Suppressor macrophage (primary cell): Measurements from ENCODE around the gene NUP210.

Experiments
- DNase-seq, 4 experiments: peaks; one replicate each; pipeline ENCODE4 v3.0.0-alpha.2; 2020 to 2022

The NUP210 gene

DNA sequence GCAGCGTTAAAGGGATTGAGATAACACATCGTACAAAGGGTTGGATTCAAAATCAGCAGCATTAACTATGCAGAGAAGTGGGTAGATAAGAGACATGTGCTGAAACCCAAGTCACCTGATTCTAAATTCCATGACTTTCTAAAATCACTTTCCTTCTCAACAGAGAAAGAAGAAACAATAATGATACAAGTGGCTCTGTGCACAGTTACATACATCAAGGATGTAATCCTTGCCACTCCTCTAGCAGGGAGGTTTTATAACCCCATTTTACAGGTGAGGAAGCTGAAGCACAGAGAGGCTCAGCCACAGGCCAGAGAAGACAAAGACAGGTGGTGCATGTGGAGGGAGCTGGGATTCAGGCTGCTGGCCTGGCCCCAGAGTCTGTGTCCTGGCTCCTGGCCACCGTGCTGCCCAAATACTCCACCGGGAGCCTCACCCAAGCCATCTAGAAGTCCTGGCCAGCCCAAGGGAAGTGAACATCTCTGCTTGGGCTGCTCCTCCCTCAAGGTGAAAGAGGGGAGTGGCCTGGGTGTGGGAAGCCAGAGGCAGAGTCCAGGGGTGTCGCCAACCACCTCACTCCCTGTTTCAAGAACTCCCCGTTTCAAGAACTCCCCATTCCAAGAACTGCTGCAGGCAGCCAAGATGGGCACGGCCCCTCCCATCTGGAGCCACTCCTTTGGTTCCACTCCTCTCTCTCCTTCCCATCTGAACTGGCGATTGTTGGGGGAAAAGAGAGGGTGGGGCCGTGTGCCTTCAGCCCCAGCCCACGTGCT, 147.1 kb downstream of the NUP210 start:
- DNase-seq = no peak

DNA sequence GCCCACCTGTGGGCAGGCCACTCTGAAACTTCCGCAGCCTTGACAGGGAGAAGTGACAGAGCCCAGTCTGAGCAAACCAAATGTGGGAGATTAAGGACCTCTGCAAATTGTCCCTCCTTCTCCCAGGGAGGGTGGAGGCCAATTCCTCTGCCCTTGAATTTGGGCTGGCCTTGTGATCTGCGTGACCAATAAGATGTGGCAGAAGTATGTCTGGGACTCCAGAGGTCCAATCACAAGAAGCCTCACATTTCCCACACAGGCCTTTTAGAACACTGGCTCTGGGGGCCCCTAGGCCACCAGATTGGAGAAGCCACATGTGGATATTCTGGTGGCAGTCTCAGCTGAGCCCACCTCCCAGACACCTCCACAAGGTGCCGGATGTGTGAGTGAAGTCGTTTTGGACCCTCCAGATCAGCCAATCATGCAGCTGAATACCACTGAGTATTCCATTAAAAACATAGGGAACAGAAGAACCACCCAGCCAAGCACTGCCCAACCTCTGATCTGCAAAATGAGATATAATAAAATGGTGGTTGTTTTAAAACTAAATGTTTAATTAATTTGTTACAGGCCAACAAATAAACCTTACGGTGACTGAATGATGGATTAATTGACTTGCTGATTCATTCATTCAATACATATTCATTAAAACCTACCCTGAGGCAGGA, 150.3 kb downstream of the NUP210 start:
- DNase-seq = no peak

DNA sequence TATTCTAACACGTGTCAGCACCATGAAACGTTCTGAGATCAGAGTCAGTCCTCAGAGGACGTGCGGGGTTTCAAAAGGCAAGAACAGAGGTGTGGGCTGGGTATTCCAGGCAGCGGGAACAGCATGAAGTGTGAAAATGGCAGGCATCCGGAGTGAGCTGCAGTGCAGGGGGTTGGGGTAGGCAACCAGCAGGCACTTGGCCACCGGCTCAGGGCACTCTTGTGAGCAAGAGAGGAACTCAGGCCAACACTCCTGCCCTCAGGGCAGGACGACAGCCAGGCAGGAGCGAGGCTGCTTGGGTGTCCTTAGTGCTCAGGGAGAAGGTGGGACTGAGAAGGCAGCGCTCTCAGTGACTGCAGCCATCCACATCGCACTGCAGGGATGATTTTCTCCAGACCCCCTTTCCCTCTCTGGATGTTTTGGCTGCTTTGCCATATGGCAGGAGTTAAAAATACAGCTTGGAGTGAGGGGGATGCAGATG, 151.1 kb downstream of the NUP210 start:
- DNase-seq = no peak

DNA sequence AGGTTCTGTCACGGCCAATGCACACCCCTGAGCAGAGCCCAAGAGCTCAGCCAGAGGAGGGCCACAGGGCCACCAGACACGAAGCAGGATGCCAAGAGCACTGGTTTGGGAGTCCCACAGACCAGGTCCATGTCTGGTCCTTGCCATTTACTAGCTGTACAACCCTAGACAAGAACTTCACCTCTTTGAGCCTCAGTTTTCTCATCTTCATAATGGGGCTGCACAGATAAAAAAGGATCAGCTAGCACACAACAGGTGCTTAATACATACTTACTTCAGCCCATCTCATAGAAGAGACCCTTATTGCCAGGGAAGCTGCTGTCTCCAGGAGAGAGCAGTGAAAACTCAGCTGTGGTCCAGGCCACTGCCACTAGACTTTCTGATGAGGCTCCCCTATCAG, 152.0 kb downstream of the NUP210 start:
- no peak for DNase-seq

- DNase-seq = no peak
Observed at GRCh38 chr3:13266651-13267362, 153.3 kb downstream of the NUP210 start.
